Measurements from ENCODE around the gene DOCK3. TPM values are rescaled to one million over a fixed set of nuclear protein-coding genes. Genes with fewer than 3 reads are reported as not detected.

The DOCK3 gene
- total RNA-seq, 1 experiment from 2014 or later: 8.3 TPM

DNA sequence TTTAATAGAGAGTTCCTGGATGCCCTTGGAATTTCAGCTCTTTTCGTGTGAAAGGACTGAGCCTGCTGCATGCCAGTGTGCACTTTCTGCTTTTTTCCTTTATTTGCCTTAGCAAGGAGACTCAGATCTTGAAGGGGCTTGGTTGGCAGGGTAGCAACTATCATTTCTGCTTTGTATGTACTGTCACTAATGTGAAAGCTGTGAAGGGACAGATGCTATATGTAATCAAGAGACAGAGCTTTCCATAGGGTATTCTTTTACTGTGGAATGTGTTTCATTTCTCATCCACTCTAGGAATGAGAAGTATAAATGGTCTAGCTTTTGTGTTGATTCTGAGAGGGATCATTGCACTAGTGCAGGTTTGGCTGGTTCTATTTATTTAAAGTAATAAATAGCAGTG lies 377.8 kb downstream of the DOCK3 start:
- Histone ChIP-seq H4K8ac (replicated peaks; ENCODE audit: insufficient read length, low read depth, low read length) (no peak overlapping the region), H2BK5ac (ENCODE audit: insufficient read length, low read length) (no peak overlapping the region), H3K4me2 (ENCODE audit: insufficient read depth, insufficient read length, low read length) (no peak overlapping the region), H3T11ph (ENCODE audit: low read length) (no peak overlapping the region), H2AK5ac (ENCODE audit: insufficient read length, low read length) (no peak overlapping the region), H3K27ac (ENCODE audit: insufficient read length, low read depth, low read length) (no peak overlapping the region), H4K20me1 (ENCODE audit: control insufficient read depth, insufficient read depth, insufficient read length) (no peaks in the 10 kb centered on the region), H3K14ac (ENCODE audit: insufficient read depth, low read length) (no peak overlapping the region), H4K91ac (ENCODE audit: insufficient read length, low read depth, low read length) (no peak overlapping the region), H2BK15ac (ENCODE audit: low read depth, low read length) (no peak overlapping the region), H3K79me2 (ENCODE audit: insufficient read depth, low read length) (no peaks in the 10 kb centered on the region), H3K56ac (ENCODE audit: insufficient read length, low read depth, low read length) (no peak overlapping the region), H2BK120ac (ENCODE audit: low read depth, low read length, poor library complexity, severe bottlenecking) (no peak overlapping the region), H3K23ac (ENCODE audit: insufficient read length, low read depth, low read length) (no peak overlapping the region), H3K4me1 (ENCODE audit: insufficient read depth, low read length) (no peaks in the 10 kb centered on the region), H3K23me2 (ENCODE audit: insufficient read length, low read depth, low read length, poor library complexity, severe bottlenecking) (no peaks in the 10 kb centered on the region), H3K9ac (ENCODE audit: extremely low read depth, insufficient read length, low read length) (no peak overlapping the region), H2AFZ (ENCODE audit: low read length) (no peak overlapping the region), H3K9me3 (ENCODE audit: control insufficient read depth, low read depth, low read length) (no peaks in the 10 kb centered on the region), H2BK12ac (ENCODE audit: insufficient read length, low read depth, low read length) (no peak overlapping the region), H4K5ac (ENCODE audit: insufficient read length, low read depth, low read length) (no peak overlapping the region), H3K4ac (ENCODE audit: low read depth, low read length) (no peak overlapping the region), H3K27me3 (ENCODE audit: insufficient read depth, low read length) (no peaks in the 10 kb centered on the region), H2BK20ac (ENCODE audit: low read depth, low read length, poor library complexity, severe bottlenecking) (no peak overlapping the region), H3K18ac (ENCODE audit: insufficient read length, low read depth, low read length) (no peak overlapping the region), H3K79me1 (ENCODE audit: insufficient read depth, low read depth, low read length, poor library complexity, severe bottlenecking) (peaks cover 2% of the 10 kb centered on the region)
- DNase-seq: no peak
- Mint-ChIP-seq H3K27me3 (ENCODE audit: low read depth) (no peaks in the 10 kb centered on the region), H3K4me1 (peaks cover 0 to 7% of the 10 kb centered on the region in 2 experiments; a peak in 3 of 4 replicates), H3K9me3 (no peaks in the 10 kb centered on the region), H3K36me3 (ENCODE audit: insufficient read depth in 1 of 3, low read depth in 3 of 3) (no peaks in the 10 kb centered on the region), H3K27ac (no peak overlapping the region), H3K4me3 (no peak overlapping the region)
- TF ChIP-seq CTCF (conservative IDR thresholded peaks at IDR 0.05): no peak
- WGBS (ENCODE audit: extremely low coverage, insufficient read length, low lambda C conversion rate): no CpG with 5 or more reads among the region's 1 CpG

Data from H9 (cell line).